MCF 10A (cell line): ENCODE measurements around the gene UTP4. TPM values are rescaled to one million over a fixed set of nuclear protein-coding genes. Genes with fewer than 3 reads are reported as not detected.

Experiments
- BruUV-seq: library from RNA; stranded (reverse); fragments of 400-500 nt; replicated peaks from 2 replicates; lab custom pipeline; 2021; lab: Mats Ljungman, UMichigan
- CTCF ChIA-PET: fragments of 300-600 bp; sonication (Branson Sonifier 250); formaldehyde crosslinking; extraction: SDS; loops from one replicate; lab custom pipeline; 2021; ENCODE audit warnings: antibody characterized with exemption, inconsistent platforms; lab: Yijun Ruan, JAX
- POLR2A ChIA-PET: fragments of 300-600, 350-650 bp; sonication (Branson Sonifier 250); formaldehyde crosslinking; extraction: SDS; loops from one replicate; lab custom pipeline; 2020; ENCODE audit warnings: antibody characterized with exemption, inconsistent platforms; lab: Yijun Ruan, JAX
- DNase-seq: peaks from one replicate; pipeline ENCODE4 v3.0.0-alpha.2; 2018; ENCODE audit not compliant: unreplicated experiment
- H3K27ac Mint-ChIP-seq: one replicate; pipeline ENCODE4 v1.8.0; 2022; ENCODE audit warnings: mild to moderate bottlenecking, low read depth, mixed read lengths; ENCODE audit not compliant: unreplicated experiment
- H3K27me3 Mint-ChIP-seq: one replicate; pipeline ENCODE4 v1.8.0; 2022; ENCODE audit warnings: mixed read lengths; ENCODE audit not compliant: insufficient read depth, unreplicated experiment
- H3K36me3 Mint-ChIP-seq: one replicate; pipeline ENCODE4 v1.8.0; 2022; ENCODE audit warnings: mild to moderate bottlenecking, moderate library complexity, mixed read lengths; ENCODE audit not compliant: insufficient read depth, unreplicated experiment
- H3K4me1 Mint-ChIP-seq: one replicate; pipeline ENCODE4 v1.8.0; 2022; ENCODE audit warnings: mixed read lengths; ENCODE audit not compliant: insufficient read depth, unreplicated experiment
- H3K4me3 Mint-ChIP-seq: one replicate; pipeline ENCODE4 v1.8.0; 2022; ENCODE audit warnings: mild to moderate bottlenecking, moderate library complexity, mixed read lengths; ENCODE audit not compliant: unreplicated experiment
- H3K9me3 Mint-ChIP-seq: one replicate; pipeline ENCODE4 v1.8.0; 2022; ENCODE audit warnings: mixed read lengths; ENCODE audit not compliant: unreplicated experiment
- CTCF ChIP-seq: fragments of 200-600 bp; IDR thresholded peaks from one replicate; pipeline ENCODE4 v1.8.0; 2022; ENCODE audit warnings: antibody characterized with exemption, mild to moderate bottlenecking; ENCODE audit not compliant: unreplicated experiment
- intact Hi-C: fragments of 100-400 bp; cut with micrococcal nuclease; formaldehyde crosslinking; loops from 2 replicates; pipeline ENCODE4 v1.14.1; 2022
- total RNA-seq: library from RNA; stranded (reverse); gene quantifications from 2 replicates; pipeline ENCODE4 v1.2.3, GENCODE V29; 2022

UTP4 gene
- total RNA-seq, 1 experiment from 2014 or later = 97.1 TPM

- ChIA-PET POLR2A (interaction anchor here (1.2 to 5.1 kb wide), 2 partner anchors 9 to 25 kb away, joined by 3 to 87 read pairs; partner anchors contain the start of gene SNTB2), CTCF (no interaction called here)
- Mint-ChIP-seq H3K4me1 (peaks cover 42% of the 10 kb centered on the region), H3K27me3 (no peaks in the 10 kb centered on the region), H3K4me3 (no peak overlapping the region), H3K9me3 (no peaks in the 10 kb centered on the region), H3K27ac (no peak overlapping the region), H3K36me3 (peaks cover 6% of the 10 kb centered on the region)
- TF ChIP-seq CTCF = no peak
- no TSS peak for BruUV-seq
- DNase-seq = no peak
- intact Hi-C loops = no loop called here
These were observed 65.1 kb downstream of the UTP4 start for GRCh38 chr16:69197573-69197972.

GRCh38 chr16:69199382-69199781, 66.9 kb downstream of the UTP4 start:
- H3K4me3 Mint-ChIP-seq = peak overlapping the region; percentile 64
- intact Hi-C loops = loop anchor here (1.0 to 2.0 kb wide), 2 partner anchors 11 to 17 kb away; no protein-coding TSS in a partner anchor
- H3K36me3 Mint-ChIP-seq = no peaks in the 10 kb centered on the region
- POLR2A ChIA-PET = interaction anchor here (0.8 to 5.1 kb wide), 11 partner anchors 8 to 66 kb away, joined by 3 to 87 read pairs (median 8); partner anchors contain the start of gene SNTB2
- no peaks in the 10 kb centered on the region for H3K9me3 Mint-ChIP-seq
- H3K4me1 Mint-ChIP-seq = peaks cover 40% of the 10 kb centered on the region
- CTCF ChIA-PET = interaction anchor here (0.6 to 1.2 kb wide), 5 partner anchors 10 to 41 kb away, joined by 3 to 7 read pairs (median 3); no protein-coding TSS in a partner anchor
- DNase-seq = peak; percentile 95
- no peaks in the 10 kb centered on the region for H3K27me3 Mint-ChIP-seq
- TF ChIP-seq CTCF = no peak
- BruUV-seq = no TSS peak
- peak overlapping the region; percentile 84 for H3K27ac Mint-ChIP-seq

GRCh38 chr16:69201291-69201690, 68.8 kb downstream of the UTP4 start:
- no peak for DNase-seq
- no peaks in the 10 kb centered on the region for H3K36me3 Mint-ChIP-seq
- H3K4me3 Mint-ChIP-seq = no peak overlapping the region
- H3K9me3 Mint-ChIP-seq = no peaks in the 10 kb centered on the region
- ChIA-PET POLR2A (interaction anchor here (0.6 to 4.3 kb wide), 6 partner anchors 13 to 137 kb away, joined by 3 to 51 read pairs (median 8); partner anchors contain the start of gene SNTB2), CTCF (no interaction called here)
- no peak for TF ChIP-seq CTCF
- H3K4me1 Mint-ChIP-seq = peaks cover 46% of the 10 kb centered on the region
- H3K27ac Mint-ChIP-seq = peak overlapping the region; percentile 25
- intact Hi-C loops = no loop called here
- no peaks in the 10 kb centered on the region for H3K27me3 Mint-ChIP-seq
- BruUV-seq = no TSS peak

GRCh38 chr16:69201787-69202186, 69.3 kb downstream of the UTP4 start:
- no peaks in the 10 kb centered on the region for H3K27me3 Mint-ChIP-seq
- intact Hi-C loops = no loop called here
- no peaks in the 10 kb centered on the region for H3K9me3 Mint-ChIP-seq
- ChIA-PET CTCF (interaction anchor here (1.0 kb wide), 1 partner anchor 66 kb away, joined by 5 read pairs; no protein-coding TSS in a partner anchor), POLR2A (interaction anchor here (0.5 to 4.3 kb wide), 7 partner anchors 13 to 397 kb away, joined by 3 to 51 read pairs (median 8); partner anchors contain the start of gene SNTB2)
- H3K4me3 Mint-ChIP-seq = no peak overlapping the region
- DNase-seq = peak; percentile 42
- no peak for TF ChIP-seq CTCF
- peaks cover 46% of the 10 kb centered on the region for H3K4me1 Mint-ChIP-seq
- no TSS peak for BruUV-seq
- no peaks in the 10 kb centered on the region for H3K36me3 Mint-ChIP-seq
- H3K27ac Mint-ChIP-seq = peak overlapping the region; percentile 25
